GM18505 (cell line): ENCODE data around the gene TMEM273.

Experiments
- ATAC-seq: cut with Tn5 transposase; IDR thresholded peaks from one replicate; pipeline ENCODE4 v1.9.1; 2021; ENCODE audit not compliant: unreplicated experiment
- POLR2A ChIP-seq: IDR thresholded peaks from 4 replicates; pipeline ENCODE4 v1.6.1; 2011; ENCODE audit warnings: borderline replicate concordance; ENCODE audit not compliant: insufficient read depth, insufficient read length; ENCODE audit errors: extremely low read depth

The TMEM273 gene

GRCh38 chr10:49123981-49124950, 63.9 kb downstream of the TMEM273 start:
- no peak for ATAC-seq
- TF ChIP-seq POLR2A, result no peak

GRCh38 chr10:49120911-49121310, 67.3 kb downstream of the TMEM273 start:
- no peak for ATAC-seq

GRCh38 chr10:49119746-49120145, 68.4 kb downstream of the TMEM273 start:
- TF ChIP-seq POLR2A, result no peak
- no peak for ATAC-seq

More at GRCh38 chr10:49120911-49121310, 67.3 kb downstream of the TMEM273 start:
- TF ChIP-seq POLR2A, result no peak

- no peak for ATAC-seq
Measured at GRCh38 chr10:49118430-49119074, 69.6 kb downstream of the TMEM273 start.

GRCh38 chr10:49117376-49118070, 70.7 kb downstream of the TMEM273 start:
- no peak for ATAC-seq
- TF ChIP-seq POLR2A, result no peak

More at GRCh38 chr10:49118430-49119074, 69.6 kb downstream of the TMEM273 start:
- no peak for TF ChIP-seq POLR2A

GRCh38 chr10:49116509-49117375, 71.4 kb downstream of the TMEM273 start:
- ATAC-seq, result no peak
- TF ChIP-seq POLR2A, result no peak

- TF ChIP-seq POLR2A, result no peak
Measured at GRCh38 chr10:49115796-49116508, 72.2 kb downstream of the TMEM273 start.

GRCh38 chr10:49115015-49115795, 73.0 kb downstream of the TMEM273 start, which contains the start of gene VSTM4:
VSTM4 (minus strand) TSS chr10:49115522; CDS start chr10:49115485, 37 bp downstream.
- TF ChIP-seq POLR2A, result no peak
- no peak for ATAC-seq

More at GRCh38 chr10:49115796-49116508, 72.2 kb downstream of the TMEM273 start:
- ATAC-seq, result no peak

GRCh38 chr10:49114718-49115014, 73.5 kb downstream of the TMEM273 start:
- ATAC-seq, result no peak

GRCh38 chr10:49113741-49114141, 74.5 kb downstream of the TMEM273 start:
- no peak for TF ChIP-seq POLR2A
- ATAC-seq, result no peak

More at GRCh38 chr10:49114718-49115014, 73.5 kb downstream of the TMEM273 start:
- TF ChIP-seq POLR2A, result no peak

GRCh38 chr10:49112851-49113250, 75.3 kb downstream of the TMEM273 start:
- TF ChIP-seq POLR2A, result no peak
- no peak for ATAC-seq

GRCh38 chr10:49112098-49112497, 76.1 kb downstream of the TMEM273 start:
- TF ChIP-seq POLR2A, result no peak
- ATAC-seq, result no peak

GRCh38 chr10:49111320-49111698, 76.9 kb downstream of the TMEM273 start:
- TF ChIP-seq POLR2A, result no peak
- no peak for ATAC-seq
